Midbrain (tissue), 1 donor: Measurements from ENCODE around the gene PREB.

Source experiments
- DNase-seq: peaks from one replicate; lab custom pipeline; 2025; lab: John Stamatoyannopoulos, UW

Gene PREB

DNA sequence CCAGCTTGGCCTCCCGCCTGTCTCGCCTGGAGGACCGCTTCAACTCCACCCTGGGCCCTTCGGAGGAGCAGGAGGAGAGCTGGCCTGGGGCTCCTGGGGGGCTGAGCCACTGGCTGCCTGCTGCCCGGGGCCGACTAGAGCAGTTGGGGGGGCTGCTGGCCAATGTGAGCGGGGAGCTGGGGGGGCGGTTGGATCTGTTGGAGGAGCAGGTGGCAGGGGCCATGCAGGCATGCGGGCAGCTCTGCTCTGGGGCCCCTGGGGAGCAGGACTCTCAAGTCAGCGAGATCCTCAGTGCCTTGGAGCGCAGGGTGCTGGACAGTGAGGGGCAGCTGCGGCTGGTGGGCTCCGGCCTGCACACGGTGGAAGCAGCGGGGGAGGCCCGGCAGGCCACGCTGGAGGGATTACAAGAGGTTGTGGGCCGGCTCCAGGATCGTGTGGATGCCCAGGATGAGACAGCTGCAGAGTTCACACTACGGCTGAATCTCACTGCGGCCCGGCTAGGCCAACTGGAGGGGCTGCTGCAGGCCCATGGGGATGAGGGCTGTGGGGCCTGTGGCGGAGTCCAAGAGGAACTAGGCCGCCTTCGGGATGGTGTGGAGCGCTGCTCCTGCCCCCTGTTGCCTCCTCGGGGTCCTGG lies 51.5 kb downstream of the PREB start:
- no peak for DNase-seq

DNA sequence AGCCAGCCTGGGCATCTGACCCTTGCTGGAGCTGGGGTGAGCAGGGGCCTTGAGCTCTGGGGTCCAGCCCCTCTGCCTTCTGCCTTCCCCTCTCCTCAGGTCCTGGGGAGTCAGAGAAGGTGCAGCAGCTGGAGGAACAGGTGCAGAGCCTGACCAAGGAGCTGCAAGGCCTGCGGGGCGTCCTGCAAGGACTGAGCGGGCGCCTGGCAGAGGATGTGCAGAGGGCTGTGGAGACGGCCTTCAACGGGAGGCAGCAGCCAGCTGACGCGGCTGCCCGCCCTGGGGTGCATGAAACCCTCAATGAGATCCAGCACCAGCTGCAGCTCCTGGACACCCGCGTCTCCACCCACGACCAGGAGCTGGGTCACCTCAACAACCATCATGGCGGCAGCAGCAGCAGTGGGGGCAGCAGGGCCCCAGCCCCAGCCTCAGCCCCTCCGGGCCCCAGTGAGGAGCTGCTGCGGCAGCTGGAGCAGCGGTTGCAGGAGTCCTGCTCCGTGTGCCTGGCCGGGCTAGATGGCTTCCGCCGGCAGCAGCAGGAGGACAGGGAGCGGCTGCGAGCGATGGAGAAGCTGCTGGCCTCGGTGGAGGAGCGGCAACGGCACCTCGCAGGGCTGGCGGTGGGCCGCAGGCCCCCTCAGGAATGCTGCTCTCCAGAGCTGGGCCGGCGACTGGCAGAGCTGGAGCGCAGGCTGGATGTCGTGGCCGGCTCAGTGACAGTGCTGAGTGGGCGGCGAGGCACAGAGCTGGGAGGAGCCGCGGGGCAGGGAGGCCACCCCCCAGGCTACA lies 52.3 kb downstream of the PREB start:
- no peak for DNase-seq
